Colon (tissue), 2 donors: ENCODE results near the gene CSE1L.
"Not testable (repeated sequence)": the region's sequence is repeated elsewhere in the genome, so short reads cannot be mapped to it uniquely, and the experiment has no call there.

Experiments
- FAIRE-seq: peaks from 2 replicates; lab custom pipeline; 2012; peaks lifted over from hg19 to GRCh38; lab: Jason Lieb, UNC
- donor health status: control.
- donor health status: control.

CSE1L gene, protein sequence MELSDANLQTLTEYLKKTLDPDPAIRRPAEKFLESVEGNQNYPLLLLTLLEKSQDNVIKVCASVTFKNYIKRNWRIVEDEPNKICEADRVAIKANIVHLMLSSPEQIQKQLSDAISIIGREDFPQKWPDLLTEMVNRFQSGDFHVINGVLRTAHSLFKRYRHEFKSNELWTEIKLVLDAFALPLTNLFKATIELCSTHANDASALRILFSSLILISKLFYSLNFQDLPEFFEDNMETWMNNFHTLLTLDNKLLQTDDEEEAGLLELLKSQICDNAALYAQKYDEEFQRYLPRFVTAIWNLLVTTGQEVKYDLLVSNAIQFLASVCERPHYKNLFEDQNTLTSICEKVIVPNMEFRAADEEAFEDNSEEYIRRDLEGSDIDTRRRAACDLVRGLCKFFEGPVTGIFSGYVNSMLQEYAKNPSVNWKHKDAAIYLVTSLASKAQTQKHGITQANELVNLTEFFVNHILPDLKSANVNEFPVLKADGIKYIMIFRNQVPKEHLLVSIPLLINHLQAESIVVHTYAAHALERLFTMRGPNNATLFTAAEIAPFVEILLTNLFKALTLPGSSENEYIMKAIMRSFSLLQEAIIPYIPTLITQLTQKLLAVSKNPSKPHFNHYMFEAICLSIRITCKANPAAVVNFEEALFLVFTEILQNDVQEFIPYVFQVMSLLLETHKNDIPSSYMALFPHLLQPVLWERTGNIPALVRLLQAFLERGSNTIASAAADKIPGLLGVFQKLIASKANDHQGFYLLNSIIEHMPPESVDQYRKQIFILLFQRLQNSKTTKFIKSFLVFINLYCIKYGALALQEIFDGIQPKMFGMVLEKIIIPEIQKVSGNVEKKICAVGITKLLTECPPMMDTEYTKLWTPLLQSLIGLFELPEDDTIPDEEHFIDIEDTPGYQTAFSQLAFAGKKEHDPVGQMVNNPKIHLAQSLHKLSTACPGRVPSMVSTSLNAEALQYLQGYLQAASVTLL

DNA sequence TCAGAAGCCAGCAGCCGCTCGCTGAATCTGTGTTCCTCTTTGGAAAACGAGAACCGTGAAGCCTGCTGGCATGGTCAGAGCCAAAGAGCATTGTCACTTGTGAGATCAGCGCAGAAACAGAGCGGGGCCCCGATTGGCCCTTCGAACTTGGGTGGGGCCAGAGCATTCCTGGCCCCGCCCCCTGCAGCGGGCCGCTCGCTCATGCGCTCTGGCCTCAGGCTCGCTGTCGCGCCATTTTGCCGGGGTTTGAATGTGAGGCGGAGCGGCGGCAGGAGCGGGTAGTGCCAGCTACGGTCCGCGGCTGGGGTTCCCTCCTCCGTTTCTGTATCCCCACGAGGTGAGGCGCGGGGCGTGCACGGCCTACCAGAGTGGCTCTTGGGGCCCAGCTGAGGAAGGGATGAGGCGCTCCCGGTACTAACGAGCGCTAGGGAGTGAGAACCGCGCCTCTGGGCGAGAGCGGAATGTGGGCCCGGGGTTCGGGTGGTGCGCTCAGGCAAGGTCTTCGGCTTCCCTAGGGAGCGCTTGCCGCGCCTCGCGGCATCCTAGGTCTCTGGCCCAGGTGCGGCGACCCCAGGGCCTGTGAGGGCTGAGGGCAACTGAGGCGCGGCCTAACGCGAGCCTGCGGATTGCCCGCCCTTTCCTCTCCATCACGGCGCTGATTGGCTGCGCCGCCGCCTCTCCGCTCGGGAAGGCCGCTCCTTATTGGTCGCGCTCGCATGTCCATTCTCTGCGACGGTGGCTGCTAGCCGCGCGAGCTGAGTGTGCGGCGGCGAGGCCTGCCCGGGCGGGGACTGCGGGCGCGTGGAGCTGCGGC is at the start of gene CSE1L:
Gene CSE1L (plus strand): TSS at position 226 of the 814 bp plus-strand sequence. CDS start 12,152 bp downstream, outside the sequence.
- FAIRE-seq: no peak

DNA sequence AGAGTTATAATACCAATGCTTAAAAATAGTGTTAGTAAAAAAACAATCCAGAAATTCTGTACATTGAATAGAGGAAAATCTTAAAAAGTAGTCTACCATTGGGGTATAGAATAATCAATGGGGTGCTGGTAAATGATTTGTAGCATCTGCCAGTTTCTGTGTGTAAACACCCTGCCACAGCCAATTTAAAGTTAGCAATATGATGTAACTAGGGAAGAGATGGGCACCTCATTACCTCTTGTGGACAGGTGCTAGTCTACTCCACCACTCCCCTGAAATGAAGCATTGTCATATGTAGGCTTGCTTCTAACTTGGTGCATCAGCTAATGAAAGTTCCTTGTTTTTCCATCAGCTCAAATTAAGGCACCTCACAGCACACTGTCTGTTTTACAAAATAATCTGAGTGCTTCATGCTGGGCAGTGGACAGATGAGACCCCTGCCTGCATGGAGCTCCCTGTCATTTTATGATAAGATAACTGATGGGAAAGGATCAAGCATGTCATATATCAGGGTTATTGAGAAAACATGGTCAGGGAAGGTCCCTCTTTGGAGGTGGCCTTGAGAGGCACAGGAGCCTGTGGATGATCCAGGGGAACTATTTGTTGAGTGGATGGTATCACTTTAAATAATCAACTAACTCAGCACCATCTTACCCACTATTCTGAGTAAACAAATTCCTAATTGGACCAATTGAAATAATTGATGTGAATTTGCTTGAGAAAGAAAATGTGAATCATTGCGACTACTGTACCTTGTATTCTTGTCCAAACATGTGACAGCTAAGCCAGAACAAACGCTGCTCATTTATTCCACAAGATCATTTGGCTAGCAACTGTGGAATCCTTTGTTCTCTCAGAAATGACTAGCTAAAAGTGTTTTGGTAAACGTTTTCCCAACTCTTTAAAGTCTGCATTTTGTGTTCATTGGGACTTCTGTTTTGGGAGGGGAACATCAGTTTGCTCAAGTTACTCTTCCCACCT is 45.9 kb upstream of the CSE1L start:
- FAIRE-seq: no peak

GRCh38 chr20:49001741-49002140 is 44.4 kb upstream of the CSE1L start:
- FAIRE-seq: no peak

DNA sequence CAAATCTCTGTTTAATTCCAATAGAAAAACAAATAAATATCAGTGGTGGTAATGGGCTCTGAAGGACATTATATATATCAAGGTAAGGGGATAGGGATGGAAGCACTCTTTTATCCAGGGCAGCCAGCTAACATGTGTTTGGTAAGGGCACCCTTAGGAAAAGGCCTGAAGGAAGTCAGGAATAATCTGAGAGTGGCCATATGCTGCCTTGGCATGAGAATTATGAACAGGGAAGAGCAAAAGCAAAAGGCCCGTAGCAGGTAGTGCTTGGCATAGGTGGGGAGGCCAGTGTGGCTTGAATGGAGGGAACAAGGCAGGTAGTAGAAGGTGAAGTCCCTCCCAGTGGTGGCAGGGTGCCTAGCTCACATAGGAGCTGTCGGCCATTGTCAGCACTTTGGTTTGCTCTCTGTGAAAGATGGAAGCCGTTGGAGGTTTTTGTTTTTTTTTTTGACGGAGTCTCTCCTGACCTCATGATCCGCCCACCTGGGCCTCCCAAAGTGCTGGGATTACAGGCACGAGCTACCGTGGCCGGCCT is 39.6 kb upstream of the CSE1L start:
- FAIRE-seq: no peak

DNA sequence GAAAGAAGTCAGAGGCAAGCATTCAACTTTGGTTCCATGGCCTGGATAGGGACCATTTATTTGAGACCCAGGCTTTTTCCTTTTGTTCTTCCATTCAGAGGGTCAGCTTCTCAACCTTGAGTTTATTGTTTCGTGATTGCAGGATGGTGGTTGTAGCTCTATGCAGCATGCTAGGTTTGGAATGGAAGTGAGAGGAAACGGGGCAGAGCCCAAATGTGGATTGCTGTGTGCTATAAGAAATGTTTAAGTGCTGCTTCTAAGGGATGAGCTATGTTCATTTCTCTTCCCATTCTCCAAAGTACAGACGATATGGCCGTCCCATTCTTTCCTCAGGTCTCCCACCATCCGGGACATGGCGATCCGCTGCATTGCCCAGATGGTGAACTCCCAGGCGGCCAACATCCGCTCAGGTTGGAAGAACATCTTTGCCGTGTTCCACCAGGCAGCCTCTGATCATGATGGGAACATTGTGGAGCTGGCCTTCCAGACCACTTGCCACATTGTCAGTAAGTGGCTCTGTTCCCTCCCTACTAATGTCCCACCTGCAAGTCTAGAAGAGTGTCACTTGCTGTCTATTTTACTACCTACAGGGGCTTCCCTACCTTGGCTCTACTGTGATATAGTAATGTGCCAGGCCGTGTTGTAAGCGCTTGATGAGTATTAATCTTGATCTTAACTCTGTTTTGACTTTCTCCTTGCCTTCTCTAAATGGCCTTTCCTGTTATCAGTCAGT is 36.0 kb upstream of the CSE1L start:
- FAIRE-seq: no peak

DNA sequence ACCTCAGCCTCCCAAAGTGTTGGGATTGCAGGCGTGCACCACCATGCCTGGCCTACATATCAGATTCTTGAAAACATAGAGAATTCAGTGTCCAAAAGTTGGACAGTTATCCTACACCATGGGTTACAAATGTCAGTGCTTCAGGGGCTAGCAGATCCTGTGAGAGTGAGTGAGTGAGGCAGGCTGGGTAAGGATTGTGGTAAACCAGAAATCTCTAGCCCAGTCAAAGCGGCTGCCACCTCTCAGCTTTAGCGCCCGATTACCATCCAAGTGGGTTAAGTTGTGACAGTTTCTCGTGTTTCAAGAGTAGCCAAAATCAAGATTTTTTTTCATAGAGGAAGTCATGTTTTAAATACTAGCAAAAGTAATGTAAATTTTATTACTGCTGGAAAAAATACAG is 21.9 kb upstream of the CSE1L start:
- FAIRE-seq: no peak

GRCh38 chr20:49028177-49028576 is 17.9 kb upstream of the CSE1L start:
- FAIRE-seq: not testable (repeated sequence)

DNA sequence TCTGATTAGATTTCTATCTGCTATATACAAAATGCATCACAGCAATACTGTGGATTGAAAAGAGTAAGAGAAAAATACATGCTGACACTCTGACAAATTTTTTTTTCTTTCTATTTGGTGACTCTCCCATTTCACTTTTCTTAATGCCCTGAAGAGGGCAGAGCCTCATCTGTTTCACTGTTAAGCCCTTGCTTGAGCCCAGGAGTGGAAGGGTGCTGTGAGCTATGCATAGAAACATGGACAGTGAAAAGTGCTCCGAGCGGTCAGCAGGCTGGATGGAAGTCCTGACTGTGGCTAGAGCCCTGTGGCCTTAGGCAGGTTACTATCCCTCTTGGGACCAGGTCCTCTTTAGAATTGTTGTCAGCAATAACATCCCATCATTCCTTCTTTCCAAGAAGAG is 17.4 kb upstream of the CSE1L start:
- FAIRE-seq: no peak

DNA sequence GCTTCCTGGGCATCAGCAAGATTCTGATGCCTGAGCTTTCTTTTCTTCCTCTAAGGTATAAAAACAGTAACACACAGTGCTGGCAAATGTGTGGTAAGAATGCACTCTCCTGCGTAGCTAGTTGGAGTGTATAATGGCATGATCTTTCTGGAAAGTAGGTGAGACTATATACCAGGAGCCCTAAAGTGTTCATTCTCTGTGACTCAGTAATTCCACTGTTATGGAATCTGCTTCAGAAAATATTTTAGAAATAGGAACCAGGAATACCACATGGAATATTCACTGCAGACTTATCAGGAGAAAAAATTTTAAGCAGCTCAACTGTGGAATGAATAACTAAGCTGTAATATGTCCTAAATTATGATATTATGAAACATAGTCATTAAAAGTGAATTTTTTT is 16.9 kb upstream of the CSE1L start:
- no peak for FAIRE-seq

DNA sequence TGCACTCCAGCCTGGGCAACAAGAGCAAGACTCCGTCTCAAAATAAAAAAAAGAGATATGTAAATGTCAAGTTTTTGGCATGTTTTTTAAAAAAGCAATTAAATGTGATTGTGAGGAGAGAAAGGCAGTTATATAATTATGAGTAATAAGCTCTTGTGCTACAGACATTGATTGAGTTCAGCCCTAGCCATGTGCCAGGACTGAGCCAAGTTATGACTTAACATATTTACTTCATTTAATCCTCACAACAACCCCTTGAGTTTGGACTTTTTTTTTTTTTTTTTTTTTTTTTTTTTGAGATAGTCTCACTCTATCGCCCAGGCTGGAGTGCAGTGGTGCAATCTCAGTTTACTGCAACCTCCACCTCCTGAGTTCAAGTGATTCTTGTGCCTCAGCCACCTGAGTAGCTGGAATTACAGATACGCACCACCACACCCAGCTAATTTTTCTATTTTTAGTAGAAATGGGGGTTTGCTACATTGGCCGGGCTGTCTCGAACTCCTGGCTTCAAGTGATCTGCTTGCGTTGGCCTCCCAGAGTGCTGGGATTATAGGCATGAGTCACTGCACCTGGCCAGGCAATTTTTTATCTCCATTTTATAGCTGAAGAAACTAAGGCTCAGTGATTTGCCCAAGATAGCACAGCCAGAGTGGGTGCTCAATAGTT is 15.0 kb upstream of the CSE1L start:
- no peak for FAIRE-seq

- no peak for FAIRE-seq
Observed at GRCh38 chr20:49032455-49032854, 13.7 kb upstream of the CSE1L start.

DNA sequence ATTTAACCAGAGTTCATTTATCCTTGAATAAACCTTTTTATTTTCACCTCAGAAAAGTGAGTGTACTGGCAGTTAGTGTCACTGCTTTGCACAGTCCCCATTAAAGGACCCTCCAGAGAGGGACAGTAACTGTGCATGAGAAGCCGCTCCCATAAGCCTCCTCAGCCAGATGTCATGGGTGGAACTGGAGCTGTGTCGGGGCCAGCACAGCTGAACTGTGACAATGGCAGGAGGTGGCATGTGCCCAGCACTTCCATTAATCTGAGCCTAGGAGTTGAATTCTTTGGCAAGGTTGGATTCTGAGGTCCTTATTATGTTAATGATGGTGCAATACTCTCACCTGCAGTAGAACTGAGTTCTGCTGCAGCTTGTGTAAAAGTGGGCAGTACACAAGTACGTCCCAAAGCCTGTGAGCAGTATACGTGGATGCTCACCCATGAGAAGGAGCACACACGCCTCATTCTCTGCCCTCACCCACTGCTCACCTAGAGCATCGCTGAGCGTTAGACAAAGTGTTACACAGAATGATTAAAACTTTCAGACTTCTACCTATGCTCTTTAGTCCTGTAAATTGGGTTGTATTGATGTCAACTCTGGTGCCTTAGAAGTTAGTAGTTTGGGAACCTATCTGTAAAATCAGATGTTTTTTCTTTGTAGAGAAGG is 11.9 kb upstream of the CSE1L start:
- FAIRE-seq: no peak

DNA sequence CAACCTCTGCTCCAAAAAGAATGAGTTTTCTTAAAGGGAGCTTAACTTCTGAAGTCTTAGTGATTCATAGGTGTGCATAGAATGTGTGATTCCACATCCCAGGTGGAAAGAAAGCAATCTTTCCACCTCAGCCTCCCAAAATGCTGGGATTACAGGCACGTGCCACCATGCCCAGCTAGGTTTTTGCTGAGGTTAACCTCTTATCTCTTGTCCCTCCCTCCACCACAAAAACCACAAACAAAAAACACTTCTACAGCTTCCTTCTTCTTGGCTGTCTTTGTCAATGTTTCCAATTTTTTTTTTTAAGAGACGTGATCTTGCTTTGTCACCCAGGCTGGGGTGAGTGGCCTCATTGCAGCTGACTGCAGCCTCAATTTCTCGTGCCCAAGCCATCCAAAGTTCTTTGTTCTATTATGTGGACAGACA is 8.1 kb upstream of the CSE1L start:
- no peak for FAIRE-seq

- no peak for FAIRE-seq
Observed at GRCh38 chr20:49039854-49040253, 6.3 kb upstream of the CSE1L start.

GRCh38 chr20:49043000-49043399 is 3.1 kb upstream of the CSE1L start:
- no peak for FAIRE-seq

GRCh38 chr20:49045440-49046086 is 549 bp upstream of the CSE1L start:
- no peak for FAIRE-seq

GRCh38 chr20:49052334-49052733 is 6.2 kb downstream of the CSE1L start:
- FAIRE-seq: no peak

DNA sequence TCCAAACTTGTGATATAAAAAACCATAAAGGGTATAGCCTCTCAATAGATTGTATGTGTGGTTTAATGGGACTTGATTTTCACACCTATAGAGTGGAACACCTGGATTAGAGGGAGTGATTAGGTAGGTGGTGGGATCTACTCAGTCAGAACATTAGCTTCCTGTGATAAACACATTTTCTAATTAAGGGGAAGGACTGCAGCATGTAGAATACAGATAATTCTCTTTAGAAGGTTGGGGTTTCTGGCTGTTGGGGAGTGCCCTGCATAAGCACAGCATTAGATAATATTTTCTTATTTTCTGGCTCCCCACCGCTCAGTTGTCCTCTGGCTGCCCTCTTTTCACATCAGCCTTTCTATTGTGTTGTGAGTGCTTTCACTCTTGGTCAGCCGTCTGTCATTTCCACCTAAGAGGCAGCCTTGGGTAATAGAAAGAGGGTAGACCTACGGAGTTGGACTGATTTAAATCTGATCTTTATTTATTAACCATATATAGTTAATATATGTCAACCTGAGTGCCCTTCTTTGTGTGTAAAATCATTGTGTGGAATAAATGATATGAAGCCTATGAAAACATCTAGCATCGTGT is 8.0 kb downstream of the CSE1L start:
- FAIRE-seq: no peak
